Effector memory CD8-positive, alpha-beta T cell (primary cell): ENCODE results near the gene MILR1.
"Not testable (repeated sequence)": the region's sequence is repeated elsewhere in the genome, so short reads cannot be mapped to it uniquely, and the experiment has no call there.

Experiments
- ATAC-seq: fragments of 150-1000 bp; cut with Tn5 transposase; replicated peaks from 2 replicates; pipeline ENCODE4 v1.10.0; 2021; ENCODE audit warnings: mild to moderate bottlenecking, moderate library complexity
- DNase-seq, 3 experiments: peaks; one replicate each; pipeline ENCODE4 v3.0.0; 2021
- H3K27ac Mint-ChIP-seq, 2 donors: one replicate each; pipeline ENCODE4 v1.8.0; 2022; ENCODE audit warnings: mild to moderate bottlenecking in 2 of 2, mixed read lengths in 2 of 2, moderate library complexity in 2 of 2
- H3K27me3 Mint-ChIP-seq, 2 donors: one replicate each; pipeline ENCODE4 v1.8.0; 2022; ENCODE audit warnings: mixed read lengths in 2 of 2
- H3K36me3 Mint-ChIP-seq: one replicate; pipeline ENCODE4 v1.8.0; 2022; ENCODE audit warnings: mild to moderate bottlenecking, moderate library complexity, mixed read lengths; ENCODE audit not compliant: insufficient read depth
- H3K4me1 Mint-ChIP-seq, 2 donors: one replicate each; pipeline ENCODE4 v1.8.0; 2022; ENCODE audit warnings: low read depth in 2 of 2, mixed read lengths in 2 of 2
- H3K4me3 Mint-ChIP-seq, 2 donors: one replicate each; pipeline ENCODE4 v1.8.0; 2022; ENCODE audit warnings: mild to moderate bottlenecking in 2 of 2, mixed read lengths in 2 of 2, moderate library complexity in 2 of 2
- H3K9me3 Mint-ChIP-seq, 2 donors: one replicate each; pipeline ENCODE4 v1.8.0; 2022; ENCODE audit warnings: mixed read lengths in 2 of 2

The MILR1 gene

DNA sequence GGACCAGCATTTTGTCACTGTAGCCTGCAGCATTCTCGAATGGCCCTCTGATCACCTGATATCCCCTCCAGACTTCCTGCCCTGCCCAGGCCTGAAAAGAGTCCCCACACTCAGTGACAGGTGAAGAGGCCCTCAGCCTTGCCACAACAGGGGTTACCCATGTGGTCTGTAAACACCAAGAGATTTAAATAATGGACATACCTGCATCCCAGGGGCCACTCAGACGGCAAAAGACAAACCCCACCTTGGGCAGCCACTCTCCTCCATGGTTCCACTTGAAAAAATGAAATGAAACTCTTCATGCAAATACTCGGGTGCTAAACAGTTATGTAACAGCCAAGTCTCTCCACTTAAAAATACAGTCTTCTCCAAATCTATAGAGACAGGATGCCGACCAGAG is 35.4 kb upstream of the MILR1 start:
- Mint-ChIP-seq H3K27me3 (no peaks in the 10 kb centered on the region), H3K27ac (peak overlapping the region in 1 of 2 donors; percentile 42), H3K4me3 (peak overlapping the region in 1 of 2 donors; percentile 61), H3K36me3 (no peaks in the 10 kb centered on the region), H3K9me3 (no peaks in the 10 kb centered on the region), H3K4me1 (peaks cover 2 to 5% of the 10 kb centered on the region in 2 donors)
- no peak for ATAC-seq
- DNase-seq: no peak

- ATAC-seq: peak; percentile 64
- Mint-ChIP-seq H3K27ac (no peak overlapping the region), H3K27me3 (no peaks in the 10 kb centered on the region), H3K4me3 (no peak overlapping the region), H3K9me3 (no peaks in the 10 kb centered on the region), H3K36me3 (no peaks in the 10 kb centered on the region), H3K4me1 (peaks cover 0 to 7% of the 10 kb centered on the region in 2 donors)
- DNase-seq: peak; percentile 7 to 38 (median 20)
Measured at GRCh38 chr17:64418506-64419339, 30.2 kb upstream of the MILR1 start.

DNA sequence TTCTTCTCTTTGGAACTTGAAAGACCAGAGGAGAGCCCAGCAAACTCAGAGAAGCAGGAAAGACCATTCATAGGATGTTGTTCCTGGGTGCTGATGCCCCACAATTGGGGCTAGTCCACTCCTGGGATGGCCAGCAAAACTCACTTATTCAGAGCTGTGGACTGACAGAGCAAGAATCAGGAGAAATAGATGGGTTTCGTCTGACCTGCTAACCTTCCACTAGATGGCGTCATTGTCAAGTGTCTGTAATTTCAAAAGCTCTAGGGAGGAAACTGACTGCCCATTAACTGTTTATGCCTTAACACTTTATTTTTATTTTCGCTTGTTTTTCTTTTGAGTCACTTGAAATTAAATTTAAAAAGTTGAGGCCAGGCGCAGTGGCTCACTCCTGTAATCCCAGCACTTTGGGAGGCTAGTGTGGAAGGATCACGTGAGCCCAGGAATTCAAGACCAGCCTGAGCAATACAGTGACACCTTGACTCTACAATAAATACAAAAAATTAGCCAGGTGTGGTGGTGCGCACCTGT is 28.7 kb upstream of the MILR1 start:
- DNase-seq: peak; percentile 33 to 47 (median 33)
- no peak overlapping the region for H3K27ac Mint-ChIP-seq
- H3K4me1 Mint-ChIP-seq: peaks cover 0 to 7% of the 10 kb centered on the region in 2 donors
- no peaks in the 10 kb centered on the region for H3K9me3 Mint-ChIP-seq
- H3K36me3 Mint-ChIP-seq: no peaks in the 10 kb centered on the region
- no peaks in the 10 kb centered on the region for H3K27me3 Mint-ChIP-seq
- ATAC-seq: peak; percentile 84
- H3K4me3 Mint-ChIP-seq: no peak overlapping the region

DNA sequence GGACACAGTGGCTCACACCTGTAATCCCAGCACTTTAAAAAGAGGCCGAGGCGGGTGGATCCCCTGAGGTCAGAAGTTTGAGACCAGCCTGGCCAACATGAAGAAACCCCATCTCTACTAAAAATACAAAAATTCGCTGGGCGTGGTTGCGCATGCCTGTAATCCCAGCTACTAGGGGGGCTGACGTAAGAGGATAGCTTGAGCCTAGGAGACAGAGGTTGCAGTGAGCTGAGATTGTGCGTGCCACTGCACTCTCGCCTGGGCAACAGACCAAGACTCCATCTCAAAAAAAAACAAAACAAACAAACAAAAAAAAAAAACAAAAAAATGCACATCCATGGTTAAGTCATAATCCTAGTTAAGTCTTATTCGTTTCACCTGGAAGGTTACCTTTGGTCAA is 26.8 kb upstream of the MILR1 start:
- not testable (repeated sequence) for H3K36me3 Mint-ChIP-seq, H3K27ac Mint-ChIP-seq, ATAC-seq, DNase-seq, H3K9me3 Mint-ChIP-seq, H3K4me1 Mint-ChIP-seq, H3K4me3 Mint-ChIP-seq
- H3K27me3 Mint-ChIP-seq: peaks cover 12 to 14% of the 10 kb centered on the region in 2 donors

GRCh38 chr17:64423881-64424280 is 25.0 kb upstream of the MILR1 start:
- Mint-ChIP-seq H3K4me3 (no peak overlapping the region), H3K27me3 (peaks cover 12 to 14% of the 10 kb centered on the region in 2 donors), H3K36me3 (no peaks in the 10 kb centered on the region)

GRCh38 chr17:64424324-64424849 is 24.5 kb upstream of the MILR1 start:
- H3K4me1 Mint-ChIP-seq: no peaks in the 10 kb centered on the region
- peaks cover 13 to 18% of the 10 kb centered on the region in 2 donors for H3K27me3 Mint-ChIP-seq
- no peak for DNase-seq
- no peak for ATAC-seq
- H3K36me3 Mint-ChIP-seq: no peaks in the 10 kb centered on the region
- no peak overlapping the region for H3K27ac Mint-ChIP-seq
- H3K9me3 Mint-ChIP-seq: no peaks in the 10 kb centered on the region
- no peak overlapping the region for H3K4me3 Mint-ChIP-seq

More at GRCh38 chr17:64423881-64424280, 25.0 kb upstream of the MILR1 start:
- Mint-ChIP-seq H3K27ac (no peak overlapping the region), H3K9me3 (no peaks in the 10 kb centered on the region), H3K4me1 (peaks cover 0 to 1% of the 10 kb centered on the region in 2 donors)
- ATAC-seq (no peak), DNase-seq (no peak)

GRCh38 chr17:64425191-64425590 is 23.7 kb upstream of the MILR1 start:
- H3K4me3 Mint-ChIP-seq: no peak overlapping the region
- no peak for ATAC-seq

GRCh38 chr17:64426596-64426995 is 22.3 kb upstream of the MILR1 start:
- peaks cover 16 to 24% of the 10 kb centered on the region in 2 donors for H3K27me3 Mint-ChIP-seq
- H3K4me3 Mint-ChIP-seq: no peak overlapping the region
- DNase-seq (no peak), ATAC-seq (no peak)
- no peaks in the 10 kb centered on the region for H3K4me1 Mint-ChIP-seq
- H3K9me3 Mint-ChIP-seq: no peaks in the 10 kb centered on the region
- H3K36me3 Mint-ChIP-seq: no peaks in the 10 kb centered on the region
- H3K27ac Mint-ChIP-seq: no peak overlapping the region

More at GRCh38 chr17:64425191-64425590, 23.7 kb upstream of the MILR1 start:
- H3K27ac Mint-ChIP-seq: no peak overlapping the region
- H3K9me3 Mint-ChIP-seq: no peaks in the 10 kb centered on the region
- no peak for DNase-seq
- no peaks in the 10 kb centered on the region for H3K36me3 Mint-ChIP-seq
- no peaks in the 10 kb centered on the region for H3K4me1 Mint-ChIP-seq
- H3K27me3 Mint-ChIP-seq: peaks cover 16 to 22% of the 10 kb centered on the region in 2 donors

GRCh38 chr17:64428406-64428805 is 20.5 kb upstream of the MILR1 start:
- H3K4me1 Mint-ChIP-seq: no peaks in the 10 kb centered on the region

GRCh38 chr17:64430036-64430435 is 18.9 kb upstream of the MILR1 start:
- H3K27ac Mint-ChIP-seq, ATAC-seq, H3K9me3 Mint-ChIP-seq, H3K4me1 Mint-ChIP-seq, DNase-seq, H3K36me3 Mint-ChIP-seq, H3K4me3 Mint-ChIP-seq: not testable (repeated sequence)
- H3K27me3 Mint-ChIP-seq: peaks cover 16 to 28% of the 10 kb centered on the region in 2 donors

More at GRCh38 chr17:64428406-64428805, 20.5 kb upstream of the MILR1 start:
- DNase-seq (no peak), ATAC-seq (no peak)
- Mint-ChIP-seq H3K4me3 (no peak overlapping the region), H3K9me3 (no peaks in the 10 kb centered on the region), H3K36me3 (no peaks in the 10 kb centered on the region), H3K27ac (no peak overlapping the region), H3K27me3 (peaks cover 16 to 28% of the 10 kb centered on the region in 2 donors)

- DNase-seq (no peak), ATAC-seq (no peak)
- Mint-ChIP-seq H3K36me3 (no peaks in the 10 kb centered on the region), H3K4me3 (no peak overlapping the region), H3K27ac (no peak overlapping the region), H3K4me1 (no peaks in the 10 kb centered on the region), H3K27me3 (peaks cover 10 to 19% of the 10 kb centered on the region in 2 donors), H3K9me3 (no peaks in the 10 kb centered on the region)
Measured at GRCh38 chr17:64431534-64431933, 17.4 kb upstream of the MILR1 start.

DNA sequence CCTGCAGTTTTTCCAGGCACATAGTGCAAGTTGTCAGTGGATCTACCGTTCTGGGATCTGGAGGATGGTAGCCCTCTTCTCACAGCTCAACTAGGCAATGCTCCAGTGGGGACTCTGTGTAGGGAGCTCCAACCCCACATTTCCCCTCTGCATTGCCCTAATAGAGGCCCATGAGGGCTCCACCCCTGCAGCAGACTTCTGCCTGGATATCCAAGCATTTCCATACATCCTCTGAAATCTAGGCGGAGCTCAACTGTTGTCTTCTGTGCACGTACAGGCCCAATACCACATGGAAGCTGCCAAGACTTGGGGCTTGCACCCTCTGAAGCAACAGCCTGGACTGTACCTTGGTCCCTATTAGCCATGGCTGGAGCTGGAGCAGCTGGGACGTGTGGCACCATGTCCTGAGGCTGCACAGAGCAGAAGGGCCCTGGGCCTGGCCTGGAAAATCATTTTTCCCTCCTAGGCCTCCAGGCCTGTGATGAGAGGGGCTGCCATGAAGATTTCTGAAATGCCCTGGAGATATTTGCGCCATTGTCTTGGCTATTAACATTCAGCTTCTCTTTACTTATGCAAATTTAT is 10.9 kb upstream of the MILR1 start:
- Mint-ChIP-seq H3K9me3 (peaks cover 8% of the 10 kb centered on the region in 2 donors), H3K27ac (no peak overlapping the region), H3K36me3 (no peaks in the 10 kb centered on the region), H3K4me1 (peaks cover 8% of the 10 kb centered on the region in 2 donors), H3K4me3 (no peak overlapping the region), H3K27me3 (no peaks in the 10 kb centered on the region)
- DNase-seq: no peak
- ATAC-seq: no peak

DNA sequence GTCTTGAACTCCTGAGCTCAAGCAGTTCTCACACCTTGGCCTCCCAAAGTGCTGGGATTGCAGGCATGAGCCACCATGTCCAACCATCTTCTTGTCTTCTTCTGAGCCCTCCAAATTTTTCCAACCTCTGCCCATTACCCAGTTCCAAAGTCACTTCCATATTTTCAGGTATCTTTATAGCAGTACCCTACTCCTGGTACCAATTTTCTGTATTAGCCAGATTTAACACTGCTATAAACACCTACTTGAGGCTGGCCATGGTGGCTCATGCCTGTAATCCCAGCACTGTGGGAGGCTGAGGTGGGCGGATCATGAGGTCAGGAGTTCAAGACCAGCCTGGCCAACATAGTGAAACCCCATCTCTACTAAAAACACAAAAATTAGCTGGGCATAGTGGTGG is 9.4 kb upstream of the MILR1 start:
- H3K9me3 Mint-ChIP-seq, H3K4me1 Mint-ChIP-seq, H3K27me3 Mint-ChIP-seq, DNase-seq, H3K36me3 Mint-ChIP-seq, H3K27ac Mint-ChIP-seq, ATAC-seq, H3K4me3 Mint-ChIP-seq: not testable (repeated sequence)
